GM12878 (cell line): ENCODE results near the gene MTF2.

Experiments used
- EZH2 ChIP-seq: IDR thresholded peaks from 2 replicates; pipeline ENCODE4 v1.6.1; 2012; ENCODE audit warnings: low read depth, mild to moderate bottlenecking, control low read depth, inconsistent platforms, low read length, borderline replicate concordance; ENCODE audit not compliant: control insufficient read depth
- TAF1 ChIP-seq: IDR thresholded peaks from 2 replicates; pipeline ENCODE4 v1.6.1; 2011; ENCODE audit warnings: mild to moderate bottlenecking, low read depth, low read length, borderline replicate concordance
- TF ChIP-seq, protein P1 (sequence below): IDR thresholded peaks from 2 replicates; pipeline ENCODE4 v1.6.1; 2011; ENCODE audit warnings: low read depth, low read length, improper control_type of control experiment, borderline replicate concordance

DNA sequence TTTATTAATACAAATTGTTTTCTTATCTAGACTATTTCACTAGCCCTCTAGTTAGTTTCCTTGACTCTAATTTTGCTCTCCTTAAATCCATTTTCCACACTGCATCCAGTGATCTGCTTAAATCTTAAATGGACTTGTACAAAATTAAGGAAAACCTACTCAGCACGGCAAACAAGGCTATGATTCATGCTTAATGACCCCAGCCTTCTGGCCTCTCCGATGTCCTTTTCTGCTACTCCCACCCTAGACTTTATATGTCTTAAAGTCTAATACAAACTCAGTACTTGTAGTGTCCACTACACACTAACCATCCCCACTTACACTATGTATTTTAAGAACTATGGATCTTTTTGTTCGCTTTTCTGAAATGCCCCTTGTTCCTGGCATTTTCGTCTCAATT is 98.9 kb downstream of the MTF2 start:
- no peak for TF ChIP-seq TAF1
- no peak for TF ChIP-seq EZH2
- TF ChIP-seq, protein P1, sequence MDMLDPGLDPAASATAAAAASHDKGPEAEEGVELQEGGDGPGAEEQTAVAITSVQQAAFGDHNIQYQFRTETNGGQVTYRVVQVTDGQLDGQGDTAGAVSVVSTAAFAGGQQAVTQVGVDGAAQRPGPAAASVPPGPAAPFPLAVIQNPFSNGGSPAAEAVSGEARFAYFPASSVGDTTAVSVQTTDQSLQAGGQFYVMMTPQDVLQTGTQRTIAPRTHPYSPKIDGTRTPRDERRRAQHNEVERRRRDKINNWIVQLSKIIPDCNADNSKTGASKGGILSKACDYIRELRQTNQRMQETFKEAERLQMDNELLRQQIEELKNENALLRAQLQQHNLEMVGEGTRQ = no peak
